Loucy (cell line): Measurements from ENCODE around the gene TFCP2L1.

Experiments
- H2AFZ ChIP-seq: fragments of 200-600 bp; sonication (generic); 2 replicates; pipeline ENCODE4 v1.6.0; 2016; ENCODE audit warnings: antibody characterized with exemption, mild to moderate bottlenecking, low read length, moderate library complexity
- H3F3A ChIP-seq: fragments of 200-600 bp; 2 replicates; pipeline ENCODE4 v1.6.0; 2016; ENCODE audit warnings: antibody characterized with exemption, low read depth, mild to moderate bottlenecking
- H3K27me3 ChIP-seq: fragments of 200-600 bp; sonication (generic); 2 replicates; pipeline ENCODE4 v1.6.1; 2014; ENCODE audit warnings: low read length, mild to moderate bottlenecking; ENCODE audit not compliant: insufficient read depth, poor library complexity, severe bottlenecking
- H3K36me3 ChIP-seq: fragments of 200-600 bp; sonication (generic); 2 replicates; pipeline ENCODE4 v1.6.1; 2016; ENCODE audit warnings: low read length; ENCODE audit not compliant: insufficient read depth
- H3K4me1 ChIP-seq: fragments of 200-600 bp; sonication (generic); 2 replicates; pipeline ENCODE4 v1.5.1; 2014; ENCODE audit warnings: low read length, mild to moderate bottlenecking; ENCODE audit not compliant: insufficient read depth, poor library complexity, severe bottlenecking
- H3K4me2 ChIP-seq: fragments of 200-600 bp; sonication (generic); 2 replicates; pipeline ENCODE4 v1.6.0; 2014; ENCODE audit warnings: antibody characterized with exemption, low read length, low read depth, mild to moderate bottlenecking; ENCODE audit not compliant: poor library complexity, severe bottlenecking
- H3K4me3 ChIP-seq: fragments of 200-600 bp; sonication (generic); 2 replicates; pipeline ENCODE4 v1.5.1; 2014; ENCODE audit warnings: low read length, mild to moderate bottlenecking, mixed read lengths; ENCODE audit not compliant: poor library complexity, severe bottlenecking
- H3K79me2 ChIP-seq: fragments of 200-600 bp; sonication (generic); 2 replicates; pipeline ENCODE4 v1.6.1; 2014; ENCODE audit warnings: low read length; ENCODE audit not compliant: insufficient read depth
- H3K9ac ChIP-seq: fragments of 200-600 bp; sonication (generic); 2 replicates; pipeline ENCODE4 v1.6.0; 2014; ENCODE audit warnings: mild to moderate bottlenecking, low read depth, low read length, moderate library complexity; ENCODE audit not compliant: poor library complexity, severe bottlenecking
- H3K9me2 ChIP-seq: fragments of 200-600 bp; sonication (generic); replicated peaks from 2 replicates; pipeline ENCODE4 v1.6.1; 2016; ENCODE audit warnings: low read depth, low read length, mixed read lengths
- H3K9me3 ChIP-seq: fragments of 200-600 bp; sonication (generic); 2 replicates; pipeline ENCODE4 v1.6.1; 2014; ENCODE audit warnings: mild to moderate bottlenecking, antibody characterized with exemption, low read length, low read depth; ENCODE audit not compliant: insufficient read depth
- H4K20me1 ChIP-seq: fragments of 200-600 bp; sonication (generic); 2 replicates; pipeline ENCODE4 v1.6.0; 2014; ENCODE audit warnings: antibody characterized with exemption, low read length, mild to moderate bottlenecking; ENCODE audit not compliant: insufficient read depth, poor library complexity, severe bottlenecking
- CTCF ChIP-seq: fragments of 200-600 bp; sonication (generic); conservative IDR thresholded peaks from 2 replicates; pipeline ENCODE4 v1.5.1; 2014; ENCODE audit warnings: mild to moderate bottlenecking, antibody characterized with exemption, low read length
- EZH2phosphoT487 ChIP-seq: fragments of 200-600 bp; IDR thresholded peaks from 2 replicates; pipeline ENCODE4 v1.6.1; 2018; ENCODE audit warnings: antibody characterized with exemption, mild to moderate bottlenecking, moderate library complexity, borderline replicate concordance

Gene TFCP2L1

DNA sequence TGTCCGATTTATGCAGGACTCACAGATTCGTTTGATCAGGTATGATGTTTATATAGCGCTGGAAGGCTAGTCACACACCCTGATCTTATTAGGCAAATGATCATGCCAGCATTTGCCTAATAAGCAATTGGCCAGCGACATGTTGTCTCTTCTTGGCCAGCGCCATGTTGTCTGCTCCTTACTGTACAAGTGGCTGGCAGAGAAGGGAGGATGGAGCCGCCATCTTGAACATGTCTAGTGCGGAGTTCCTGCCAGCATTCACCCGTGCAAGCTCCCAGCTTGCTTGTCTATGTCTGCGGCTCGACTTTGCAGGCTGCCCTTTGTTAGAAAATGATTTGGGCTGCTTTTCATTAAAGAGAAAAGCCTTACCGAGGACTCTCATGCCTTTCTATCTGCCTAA is 106.3 kb downstream of the TFCP2L1 start:
- H3K9me3 ChIP-seq = no peaks in the 10 kb centered on the region
- TF ChIP-seq EZH2phosphoT487 = no peak
- TF ChIP-seq CTCF = no peak
- no peak overlapping the region for H3K4me2 ChIP-seq
- H3K79me2 ChIP-seq = no peaks in the 10 kb centered on the region
- no peaks in the 10 kb centered on the region for H3F3A ChIP-seq
- no peak overlapping the region for H3K4me3 ChIP-seq
- no peaks in the 10 kb centered on the region for H3K9me2 ChIP-seq
- no peaks in the 10 kb centered on the region for H3K27me3 ChIP-seq
- no peaks in the 10 kb centered on the region for H3K4me1 ChIP-seq
- no peaks in the 10 kb centered on the region for H3K36me3 ChIP-seq
- no peak overlapping the region for H2AFZ ChIP-seq
- no peaks in the 10 kb centered on the region for H4K20me1 ChIP-seq
- H3K9ac ChIP-seq = no peak overlapping the region

DNA sequence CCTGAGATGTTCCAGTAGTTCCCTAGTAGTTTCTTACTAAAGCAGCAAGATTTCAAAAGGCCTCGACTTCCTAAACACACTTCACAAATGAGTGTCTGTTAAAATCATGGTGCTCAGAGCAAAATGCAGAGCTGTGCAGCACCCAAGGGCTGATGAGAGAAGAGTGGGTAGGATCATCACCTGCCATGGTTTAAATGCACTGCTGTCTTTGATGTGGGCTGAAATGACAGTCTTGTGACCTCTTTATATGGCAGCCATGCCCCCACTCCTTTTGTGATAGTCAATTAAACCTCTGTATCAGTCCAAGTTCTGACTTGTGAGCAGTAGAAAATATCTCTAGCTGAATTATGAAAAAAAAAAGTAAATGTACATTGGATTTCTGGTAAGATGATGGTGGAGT is 107.1 kb downstream of the TFCP2L1 start:
- no peak overlapping the region for H3K4me3 ChIP-seq
- no peak overlapping the region for H2AFZ ChIP-seq
- H3K4me2 ChIP-seq = no peak overlapping the region
- no peaks in the 10 kb centered on the region for H3K9me2 ChIP-seq
- H3K9me3 ChIP-seq = no peaks in the 10 kb centered on the region
- no peaks in the 10 kb centered on the region for H3K27me3 ChIP-seq
- H3F3A ChIP-seq = no peaks in the 10 kb centered on the region
- no peak overlapping the region for H3K9ac ChIP-seq
- no peaks in the 10 kb centered on the region for H3K36me3 ChIP-seq
- no peaks in the 10 kb centered on the region for H4K20me1 ChIP-seq
- no peaks in the 10 kb centered on the region for H3K79me2 ChIP-seq
- TF ChIP-seq CTCF (no peak), EZH2phosphoT487 (no peak)
- H3K4me1 ChIP-seq = no peaks in the 10 kb centered on the region

DNA sequence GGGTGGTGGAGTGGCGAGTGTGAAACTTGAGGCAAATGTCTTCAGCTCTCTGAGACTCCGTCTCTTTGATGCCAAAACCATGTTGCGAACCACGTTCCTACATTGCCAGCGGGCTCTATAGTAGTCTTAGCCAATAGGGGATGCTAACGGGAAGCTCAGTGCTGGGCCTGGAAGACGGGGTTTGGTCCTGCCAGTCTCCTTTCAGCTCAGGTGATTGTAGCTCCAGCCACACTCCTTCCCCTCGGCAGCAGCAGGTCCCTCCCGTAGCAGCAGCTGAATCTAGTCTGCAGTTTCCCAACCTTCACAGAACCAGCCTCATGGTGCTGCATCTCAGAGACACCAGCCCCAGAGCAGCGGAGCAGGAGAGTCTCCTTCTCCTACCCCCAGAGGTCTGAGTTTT is 109.7 kb downstream of the TFCP2L1 start:
- Histone ChIP-seq H2AFZ (no peak overlapping the region), H3K9me2 (no peaks in the 10 kb centered on the region)

More for the DNA sequence above, 109.7 kb downstream of the TFCP2L1 start:
- Histone ChIP-seq H4K20me1 (no peaks in the 10 kb centered on the region), H3K79me2 (no peaks in the 10 kb centered on the region), H3K4me1 (no peaks in the 10 kb centered on the region), H3K36me3 (no peaks in the 10 kb centered on the region), H3K9ac (no peak overlapping the region), H3F3A (no peaks in the 10 kb centered on the region), H3K4me3 (no peak overlapping the region), H3K4me2 (no peak overlapping the region), H3K27me3 (no peaks in the 10 kb centered on the region), H3K9me3 (peaks cover 4% of the 10 kb centered on the region)
- TF ChIP-seq CTCF (no peak), EZH2phosphoT487 (no peak)
